Right lobe of liver (tissue), 5 donors: ENCODE data around the gene WDR91. TPM values are rescaled to one million over a fixed set of nuclear protein-coding genes. Genes with fewer than 3 reads are reported as not detected.

Experiments
- microRNA-seq, 2 donors: library from miRNA; unstranded; fragments of <30 nt; microRNA quantifications; one replicate each; pipeline ENCODE4, GENCODE V29; 2019 to 2020
- small RNA-seq, 2 experiments: library from RNA; depleted of rRNA; stranded (forward); fragments of <200 nt; gene quantifications; one replicate each; pipeline ENCODE3, GENCODE V24; 2016
- total RNA-seq, 6 experiments: library from RNA; depleted of rRNA in 2 of 6; stranded (reverse); fragments of >200 nt in 2 of 6; fragmentation: NEBNext Ultra II Directional in 3 of 6; extraction: Animal tissue kit (Norgen Biotek cat#: 25700) in 3 of 6; gene quantifications; one replicate each; pipeline versions ENCODE4 v1.1.0 to v1.2.4, GENCODE V29; 2016 to 2023
- donor health status: DM: no; HTN: no; CAD: no.
- donor health status: DM: no; HTN: no; CAD: no.
- donor health status: DM: no; HTN: yes; CAD: no.
- donor health status: DM: no; HTN: yes; CAD: no.

WDR91 gene
- total RNA-seq, 6 experiments from 2014 or later, result 6.0 to 11.5 (median 8.6) TPM

Small RNA genes within 50 kb of the gene (microRNA-seq; reads per million reads assigned to microRNA genes)
- gene MIR6509, result 0.29 to 0.64 reads per million in 2 donors

Small RNA genes within 50 kb of the gene (small RNA-seq; reads per million reads assigned to genes)
- 0 to 0.13 reads per million in 2 experiments for gene MIR6509

Other genes with a start within 250 kb of the WDR91 start
- 1 to 10 TPM; 1.2 to 3.5 (median 2.2) TPM for gene AGBL3, start 225.0 kb downstream of the WDR91 start, total RNA-seq
- 10 to 100 TPM; 31.2 to 58.9 (median 37.4) TPM for gene TMEM140, start 63.5 kb downstream of the WDR91 start, total RNA-seq
- 10 to 100 TPM; 11.5 to 17.1 (median 15.0) TPM for gene CYREN, start 40.8 kb downstream of the WDR91 start, total RNA-seq
- gene STRA8, start 22.3 kb upstream of the WDR91 start, total RNA-seq, result not detected